NCI-H526 treated with DMSO at 0.1 percent for 48 hours (cell line): ENCODE data around the gene HRCT1.

ENCODE experiments used
- DNase-seq: peaks from one replicate; lab custom pipeline; 2025; lab: John Stamatoyannopoulos, UW

Gene HRCT1

GRCh38 chr9:35944173-35944572 is 38.2 kb downstream of the HRCT1 start:
- no peak for DNase-seq

GRCh38 chr9:35944841-35945240 is 38.8 kb downstream of the HRCT1 start:
- no peak for DNase-seq

- peak; percentile 17 for DNase-seq
Observed at GRCh38 chr9:35945341-35946018, 39.5 kb downstream of the HRCT1 start.

GRCh38 chr9:35948451-35948850 is 42.4 kb downstream of the HRCT1 start:
- no peak for DNase-seq

GRCh38 chr9:35948901-35949318 is 42.9 kb downstream of the HRCT1 start:
- no peak for DNase-seq

GRCh38 chr9:35951736-35952135 is 45.7 kb downstream of the HRCT1 start:
- DNase-seq = no peak

- DNase-seq = no peak
Observed at GRCh38 chr9:35952526-35953191, 46.7 kb downstream of the HRCT1 start.

- peak; percentile 62 for DNase-seq
Observed at GRCh38 chr9:35954942-35955546, 49.0 kb downstream of the HRCT1 start.

- no peak for DNase-seq
Observed at GRCh38 chr9:35956651-35957050, 50.6 kb downstream of the HRCT1 start.
